Astrocyte of the spinal cord (primary cell): ENCODE data around the gene CCDC160.
"Not testable (repeated sequence)": the region's sequence is repeated elsewhere in the genome, so short reads cannot be mapped to it uniquely, and the experiment has no call there.

Experiments
- DNase-seq: peaks from one replicate; pipeline ENCODE4 v3.0.0; 2011; ENCODE audit warnings: low read depth, low spot score
- H3K4me3 ChIP-seq: 2 replicates; pipeline ENCODE4 v1.5.1; 2011; ENCODE audit warnings: low read depth, mild to moderate bottlenecking, low read length, moderate library complexity
- in situ Hi-C: cut with HindIII; loops from 2 replicates; pipeline ENCODE4 v1.10.0; 2017; ENCODE audit warnings: low sequenced_read_pairs
- TF ChIP-seq, protein P1 (sequence below): IDR thresholded peaks from 2 replicates; pipeline ENCODE4 v1.5.1; 2012; ENCODE audit warnings: low read depth, mild to moderate bottlenecking, low read length, inconsistent platforms

CCDC160 gene

DNA sequence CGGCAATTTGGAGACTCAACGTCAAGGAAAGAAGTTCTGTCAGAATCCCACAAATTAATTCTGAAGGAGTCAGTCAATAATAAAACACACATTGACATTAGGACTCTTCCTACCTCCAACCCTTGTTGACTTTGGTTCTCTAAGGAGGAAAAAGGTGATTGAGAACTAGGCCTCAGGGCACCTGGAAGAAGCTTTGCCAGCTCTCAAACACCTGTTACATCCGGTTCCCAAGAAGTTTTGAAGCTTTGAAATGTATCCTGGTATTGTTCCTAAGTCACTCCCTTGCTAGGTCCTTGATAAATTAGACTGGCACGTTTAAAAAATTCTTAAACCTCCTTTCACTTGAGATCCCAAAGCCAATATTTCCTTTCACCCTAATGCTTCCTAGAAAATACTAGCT lies 1.7 kb upstream of the CCDC160 start:
- DNase-seq = no peak
- in situ Hi-C loops = no loop called here
- TF ChIP-seq, protein P1, sequence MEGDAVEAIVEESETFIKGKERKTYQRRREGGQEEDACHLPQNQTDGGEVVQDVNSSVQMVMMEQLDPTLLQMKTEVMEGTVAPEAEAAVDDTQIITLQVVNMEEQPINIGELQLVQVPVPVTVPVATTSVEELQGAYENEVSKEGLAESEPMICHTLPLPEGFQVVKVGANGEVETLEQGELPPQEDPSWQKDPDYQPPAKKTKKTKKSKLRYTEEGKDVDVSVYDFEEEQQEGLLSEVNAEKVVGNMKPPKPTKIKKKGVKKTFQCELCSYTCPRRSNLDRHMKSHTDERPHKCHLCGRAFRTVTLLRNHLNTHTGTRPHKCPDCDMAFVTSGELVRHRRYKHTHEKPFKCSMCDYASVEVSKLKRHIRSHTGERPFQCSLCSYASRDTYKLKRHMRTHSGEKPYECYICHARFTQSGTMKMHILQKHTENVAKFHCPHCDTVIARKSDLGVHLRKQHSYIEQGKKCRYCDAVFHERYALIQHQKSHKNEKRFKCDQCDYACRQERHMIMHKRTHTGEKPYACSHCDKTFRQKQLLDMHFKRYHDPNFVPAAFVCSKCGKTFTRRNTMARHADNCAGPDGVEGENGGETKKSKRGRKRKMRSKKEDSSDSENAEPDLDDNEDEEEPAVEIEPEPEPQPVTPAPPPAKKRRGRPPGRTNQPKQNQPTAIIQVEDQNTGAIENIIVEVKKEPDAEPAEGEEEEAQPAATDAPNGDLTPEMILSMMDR = no peak
- H3K4me3 ChIP-seq = no peak overlapping the region

DNA sequence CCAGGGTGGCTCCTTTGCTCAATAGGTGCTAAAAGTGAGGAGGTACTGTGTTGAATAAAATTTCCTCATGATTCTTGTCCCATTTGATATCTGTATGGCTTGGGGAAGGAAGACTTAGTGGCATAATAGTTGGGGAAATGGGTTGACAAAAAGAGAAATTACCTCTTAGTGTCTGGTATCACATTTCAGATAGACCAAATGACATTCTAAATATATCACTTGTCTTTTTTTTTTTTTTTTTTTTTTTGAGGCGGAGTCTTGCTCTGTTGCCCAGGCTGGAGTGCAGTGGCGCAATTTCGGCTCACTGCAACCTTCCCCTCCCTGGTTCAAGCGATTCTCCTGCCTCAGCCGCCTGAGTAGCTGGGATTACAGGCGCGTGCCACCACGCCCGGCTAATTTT lies 1.2 kb downstream of the CCDC160 start:
- in situ Hi-C loops, DNase-seq, H3K4me3 ChIP-seq: not testable (repeated sequence)

DNA sequence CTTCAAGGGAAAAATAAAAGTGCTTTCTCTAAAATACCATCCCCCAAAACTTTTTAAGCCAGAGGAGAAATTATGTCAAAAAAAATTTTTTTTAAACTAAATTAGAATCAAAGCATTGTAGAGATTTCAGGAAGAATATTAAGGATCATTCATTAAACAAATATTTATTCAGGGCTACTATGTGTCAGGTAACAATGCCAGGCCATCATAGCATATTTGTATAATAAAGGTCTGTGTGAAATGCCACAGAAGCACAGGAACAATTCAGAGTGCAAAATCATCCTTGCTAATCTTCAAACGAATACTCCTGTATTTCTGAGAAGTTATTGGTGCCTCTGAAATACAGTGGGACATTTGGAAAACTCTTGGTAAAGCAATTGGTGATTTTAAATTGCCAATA lies 2.0 kb downstream of the CCDC160 start:
- TF ChIP-seq, protein P1 = no peak
- DNase-seq = no peak
- H3K4me3 ChIP-seq = no peak overlapping the region
- in situ Hi-C loops = no loop called here

DNA sequence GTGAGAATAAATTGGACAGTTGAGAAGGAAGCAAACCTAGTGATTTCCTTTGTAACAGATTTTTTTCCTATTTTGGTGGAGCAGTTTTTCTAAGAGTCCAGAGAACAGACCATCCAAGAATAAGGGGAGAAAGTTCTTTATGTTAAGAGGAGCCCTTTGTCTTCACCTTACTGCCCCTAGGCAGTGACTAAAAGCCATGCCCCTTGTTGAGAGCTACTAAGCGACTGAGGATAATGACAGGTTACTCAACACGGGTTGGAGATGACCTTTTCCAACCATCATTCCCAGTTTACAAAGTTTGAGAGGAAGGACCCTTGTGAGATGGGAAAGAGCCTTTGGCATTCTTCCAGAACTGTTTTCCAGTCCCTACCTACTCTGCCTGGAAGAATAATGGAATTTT lies 3.2 kb downstream of the CCDC160 start:
- in situ Hi-C loops = no loop called here
- TF ChIP-seq, protein P1 = no peak
- H3K4me3 ChIP-seq = no peak overlapping the region
- DNase-seq = no peak

DNA sequence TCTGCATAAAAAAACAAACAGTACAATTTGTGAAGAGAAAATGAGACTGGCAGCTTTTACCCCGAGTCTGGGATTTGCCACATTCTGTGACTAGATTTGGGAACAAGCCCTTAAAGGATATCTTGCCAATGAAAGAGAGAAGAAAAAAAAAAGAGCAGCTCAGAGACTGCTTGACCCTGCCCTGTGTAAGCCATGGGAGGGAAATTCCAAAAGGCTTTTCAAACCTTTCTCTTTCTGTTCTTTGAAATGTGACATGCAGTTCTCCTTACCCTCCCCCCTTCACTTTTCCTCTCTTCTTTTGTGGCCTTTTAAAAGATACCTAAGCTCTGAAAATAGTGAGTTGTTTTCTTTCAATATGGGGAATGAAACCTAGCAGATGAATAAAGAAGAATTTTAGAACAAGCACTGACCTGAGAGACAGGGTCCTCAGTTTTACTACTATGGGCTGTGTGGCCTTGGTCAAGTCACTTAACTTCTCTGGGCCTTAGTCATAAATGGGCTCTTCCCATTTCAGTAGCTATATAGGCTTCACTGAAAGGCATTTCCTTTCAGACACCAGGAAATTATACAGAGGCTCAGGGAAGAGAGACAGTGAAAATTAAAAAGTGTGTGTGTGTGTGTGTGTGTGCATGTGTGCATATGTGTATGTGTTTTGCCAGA lies 5.1 kb downstream of the CCDC160 start:
- no peak overlapping the region for H3K4me3 ChIP-seq
- DNase-seq = no peak
- in situ Hi-C loops = no loop called here
- TF ChIP-seq, protein P1 = no peak

DNA sequence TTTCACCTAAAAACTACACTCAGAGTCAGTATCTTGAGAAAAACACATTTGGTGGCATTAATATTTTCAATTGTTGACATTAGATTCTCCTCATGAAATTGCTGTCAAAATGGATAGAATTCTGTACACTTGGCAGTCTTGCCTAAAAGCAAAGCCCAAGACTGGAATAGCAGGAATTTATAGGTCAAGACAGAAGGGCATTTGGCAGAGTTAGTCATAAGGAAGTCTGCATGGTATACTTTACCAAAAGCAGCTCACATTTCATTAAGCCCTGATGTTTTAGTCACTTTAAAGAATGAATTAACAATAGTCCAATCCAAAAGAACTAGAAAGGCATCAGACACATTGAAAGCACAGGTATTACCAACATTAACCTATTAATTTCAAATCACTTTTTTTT lies 7.1 kb downstream of the CCDC160 start:
- DNase-seq = peak; percentile 50
- in situ Hi-C loops = no loop called here
- H3K4me3 ChIP-seq = no peak overlapping the region
- TF ChIP-seq, protein P1 = no peak

DNA sequence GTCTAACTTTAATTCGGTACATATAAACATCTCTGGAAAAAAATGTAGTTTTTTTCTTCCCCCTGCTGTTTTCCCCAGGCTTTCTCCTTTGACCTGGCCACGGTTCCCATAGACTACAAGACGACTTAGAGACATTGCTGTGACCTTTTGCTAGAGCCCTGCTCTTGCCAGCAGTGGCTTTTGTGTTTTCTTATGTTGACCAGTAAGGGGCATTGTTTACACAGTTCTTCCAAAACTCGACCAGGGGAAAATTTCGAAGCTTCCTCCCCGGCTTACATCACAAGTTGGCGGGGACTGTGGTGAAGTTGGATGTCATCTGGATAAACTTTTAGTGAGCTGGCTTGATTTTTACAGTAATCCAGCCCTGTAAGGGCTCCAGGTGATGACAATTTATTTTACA lies 9.3 kb downstream of the CCDC160 start:
- TF ChIP-seq, protein P1 = no peak
- no peak for DNase-seq
- no peak overlapping the region for H3K4me3 ChIP-seq
- in situ Hi-C loops = no loop called here
